GM19395 (cell line): ENCODE measurements around the gene C3orf49.
A peak's percentile ranks its signal among the peaks of the same experiment; 100 is the strongest.

Experiments used
- ATAC-seq: cut with Tn5 transposase; IDR thresholded peaks from one replicate; pipeline ENCODE4 v1.9.1; 2021; ENCODE audit warnings: mild to moderate bottlenecking, moderate library complexity; ENCODE audit not compliant: unreplicated experiment

C3orf49 gene

DNA sequence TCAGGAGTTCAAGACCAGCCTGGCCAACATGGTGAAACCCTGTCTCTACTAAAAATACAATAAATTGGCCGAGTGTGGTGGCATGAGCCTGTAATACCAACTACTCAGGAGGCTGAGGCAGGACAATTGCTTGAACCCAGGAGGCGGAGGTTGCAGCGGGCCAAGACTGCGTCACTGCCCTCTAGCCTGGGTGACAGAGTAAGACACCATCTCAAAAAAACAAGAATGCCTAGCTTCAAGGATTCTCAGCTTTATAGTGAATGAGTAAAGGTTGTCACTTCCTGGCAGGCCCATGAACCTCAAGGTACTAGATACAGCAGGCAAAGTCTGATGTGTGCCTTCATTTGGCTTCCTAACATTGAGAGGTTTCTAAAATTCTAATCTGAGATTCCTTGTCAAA lies 30.1 kb downstream of the C3orf49 start:
- no peak for ATAC-seq

DNA sequence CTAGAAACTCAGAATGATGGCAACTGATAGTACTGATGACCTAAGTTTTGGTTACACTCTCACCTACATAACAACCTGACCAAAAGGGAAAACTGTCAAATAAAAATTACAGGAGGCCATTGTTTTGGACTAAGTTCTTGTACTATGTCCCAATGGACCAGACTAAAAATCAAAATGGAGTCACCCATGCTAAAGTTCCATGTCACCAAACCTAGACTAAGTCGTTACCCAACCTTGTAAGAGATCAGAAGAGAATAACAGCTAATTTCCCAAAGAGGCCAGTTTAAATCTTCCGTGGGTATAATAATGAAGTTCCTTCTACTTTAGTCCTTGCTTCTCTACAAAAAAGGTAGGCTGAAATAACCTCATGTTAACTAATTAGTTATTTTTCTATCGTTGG lies 32.2 kb downstream of the C3orf49 start:
- no peak for ATAC-seq

DNA sequence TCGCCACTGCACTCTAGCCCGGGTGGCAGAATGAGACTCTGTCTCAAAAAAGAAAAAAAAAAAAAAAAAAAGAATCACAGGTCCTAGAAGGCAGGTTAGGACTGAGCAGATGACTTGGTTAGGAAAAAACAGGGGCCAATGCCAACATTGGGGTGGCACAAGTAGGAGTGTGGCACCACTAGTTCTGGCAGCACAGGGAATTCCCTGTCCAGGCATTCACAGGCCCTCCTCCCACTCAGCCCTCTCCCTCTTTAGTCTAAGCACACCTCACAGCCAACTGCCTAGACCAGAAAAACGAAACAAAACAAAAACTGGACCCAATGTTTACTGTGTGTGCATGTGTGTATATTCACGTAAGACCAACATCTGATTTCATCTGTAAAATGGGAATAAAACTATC lies 34.0 kb downstream of the C3orf49 start:
- ATAC-seq: no peak

DNA sequence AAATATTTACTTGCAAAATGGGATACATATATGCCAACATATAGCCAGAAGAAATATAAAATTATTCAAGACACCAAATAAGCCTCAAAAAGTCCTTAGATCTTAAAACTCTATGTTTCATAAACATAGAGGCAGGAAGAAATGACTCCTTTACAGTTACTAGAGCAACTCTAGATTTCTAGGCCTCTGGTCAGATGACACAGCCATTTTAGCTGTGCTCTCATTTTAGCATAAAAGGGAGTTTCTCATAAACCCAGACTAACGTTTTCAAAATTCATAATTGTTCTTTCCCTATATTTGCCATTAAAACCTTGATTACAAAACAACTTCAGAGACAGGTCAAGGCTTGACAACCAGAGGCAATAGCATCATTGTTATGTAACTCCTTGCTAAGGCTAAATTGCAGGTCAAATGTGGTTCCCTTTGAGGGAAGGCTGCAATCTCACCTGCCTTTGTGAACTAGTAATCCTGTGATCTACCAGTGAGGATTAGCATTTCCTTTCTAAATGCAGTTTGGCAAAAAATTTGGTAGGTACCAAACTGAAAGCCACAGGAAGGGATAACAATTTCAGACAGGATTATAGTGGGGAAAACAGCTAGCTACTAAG lies 36.3 kb downstream of the C3orf49 start:
- no peak for ATAC-seq

DNA sequence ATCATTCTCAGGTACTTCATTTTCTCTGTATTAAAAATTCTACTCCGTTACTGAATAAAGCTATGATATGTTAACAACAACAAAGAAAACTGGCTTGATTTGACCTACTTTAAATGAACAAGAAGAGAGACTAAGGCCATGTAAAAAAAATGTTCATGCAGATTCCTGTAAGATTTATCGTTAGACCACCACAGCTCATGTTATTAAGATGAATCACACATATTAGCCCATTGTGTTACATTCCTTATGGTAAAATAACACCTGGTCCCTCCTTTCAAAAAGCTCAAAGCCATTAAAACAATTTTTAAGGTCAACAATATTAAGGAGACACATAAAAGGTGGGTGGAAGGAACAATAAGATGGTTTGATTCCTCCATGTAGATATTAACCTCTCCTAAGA lies 38.2 kb downstream of the C3orf49 start:
- no peak for ATAC-seq

DNA sequence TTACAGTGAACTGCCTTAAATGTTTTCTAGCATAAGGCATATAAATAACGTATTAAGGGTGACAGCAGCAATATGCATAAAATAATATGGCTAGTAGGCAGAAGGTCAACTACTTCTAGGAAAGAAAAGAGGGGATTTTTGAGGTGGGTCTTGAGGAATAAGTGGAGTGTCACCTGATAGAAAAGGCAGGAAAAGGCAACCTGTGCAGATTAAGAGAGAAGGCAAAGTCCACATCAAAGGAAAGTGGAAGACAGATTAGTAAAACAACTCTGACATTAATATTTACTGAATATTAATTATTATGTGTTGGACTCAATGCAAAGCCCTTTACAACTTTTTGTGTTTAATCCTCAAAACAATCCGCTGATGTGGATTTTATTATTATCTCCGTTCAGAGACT lies 41.7 kb downstream of the C3orf49 start:
- ATAC-seq: no peak

DNA sequence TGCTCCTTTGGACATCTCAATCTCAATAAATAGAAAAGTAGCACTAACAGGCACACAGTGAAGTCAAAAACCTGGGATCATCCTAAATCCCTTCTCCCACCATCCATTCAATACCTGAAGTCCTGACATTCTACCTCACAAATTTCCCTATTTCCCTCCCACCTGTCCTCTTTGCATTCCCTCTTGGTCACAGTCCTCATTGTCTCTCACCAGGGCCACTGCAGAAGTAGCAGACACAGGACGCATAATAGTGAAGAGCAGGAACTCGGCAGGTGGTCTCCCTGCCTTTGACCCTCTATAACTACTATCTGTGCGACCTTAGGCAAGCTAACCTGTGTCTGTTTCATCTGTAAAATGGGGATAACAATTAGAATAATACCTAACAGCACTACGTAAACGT lies 42.2 kb downstream of the C3orf49 start:
- ATAC-seq: no peak

DNA sequence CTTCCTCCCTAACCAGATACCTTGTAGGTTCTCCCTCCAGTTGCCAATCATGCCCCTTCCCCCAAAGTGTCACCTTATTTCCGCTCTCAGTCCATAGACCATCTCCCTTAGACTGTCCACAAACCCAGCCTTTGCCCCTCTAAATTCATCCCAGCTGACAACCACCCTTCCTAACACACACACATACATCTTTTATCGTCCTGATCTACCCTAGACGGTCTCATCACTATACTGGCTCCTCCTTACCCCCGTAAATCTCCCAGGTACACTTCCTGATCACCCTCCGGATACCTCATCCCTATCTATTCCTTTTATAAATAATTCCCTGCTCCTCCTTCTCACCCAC lies 43.7 kb downstream of the C3orf49 start:
- peak; percentile 13 for ATAC-seq

DNA sequence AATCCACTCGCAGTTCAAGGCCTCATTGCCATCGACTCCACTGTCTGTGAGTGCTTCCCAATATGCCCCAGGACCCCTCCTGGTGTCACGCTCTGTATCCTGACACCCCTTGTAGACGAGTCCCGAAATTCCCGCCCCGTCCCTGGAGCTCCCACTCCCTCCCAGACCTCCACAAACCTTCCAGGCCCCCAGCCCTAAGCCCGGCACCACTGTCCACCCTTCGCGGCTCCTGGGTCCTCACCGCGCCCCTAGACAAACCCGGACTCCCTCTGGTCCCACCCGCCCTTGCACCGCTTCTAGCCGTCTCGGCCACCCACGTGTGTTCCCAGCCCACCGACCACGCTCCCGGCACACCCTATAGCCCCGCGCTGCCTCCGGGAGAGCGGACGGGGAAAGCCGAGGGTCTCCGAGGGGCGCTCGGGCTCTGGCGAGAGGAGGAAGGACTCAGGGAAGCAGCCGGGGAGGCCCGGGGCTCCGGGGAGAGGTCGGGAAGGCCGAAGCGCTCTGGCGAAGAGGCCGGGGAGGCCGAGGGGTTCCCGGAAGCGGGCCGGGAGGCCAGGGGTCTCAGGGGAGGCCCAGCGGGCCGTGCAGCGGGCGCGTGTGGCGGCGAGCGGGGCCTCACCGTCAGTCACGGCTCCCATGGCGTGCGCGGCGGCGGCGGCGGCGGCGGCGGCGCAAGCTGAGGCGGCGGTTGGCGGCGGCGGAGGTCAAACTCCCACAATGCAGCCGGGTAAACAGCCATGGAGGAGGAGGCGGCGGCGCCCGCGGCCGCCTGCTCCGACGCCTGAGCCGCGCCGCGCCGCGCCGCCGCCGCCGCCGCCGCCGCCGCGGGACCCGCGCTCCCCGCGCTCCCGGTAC lies 44.3 kb downstream of the C3orf49 start, which contains the start of the genes ATXN7 and THOC7:
Gene ATXN7 (plus strand): TSS at position 718 of the 858 bp plus-strand sequence. CDS start 48,732 bp downstream, outside the sequence.
Gene THOC7 (minus strand): TSS at position 656 of the 858 bp plus-strand sequence. CDS start 15 bp downstream, at position 641.
- ATAC-seq: peak; percentile 67

DNA sequence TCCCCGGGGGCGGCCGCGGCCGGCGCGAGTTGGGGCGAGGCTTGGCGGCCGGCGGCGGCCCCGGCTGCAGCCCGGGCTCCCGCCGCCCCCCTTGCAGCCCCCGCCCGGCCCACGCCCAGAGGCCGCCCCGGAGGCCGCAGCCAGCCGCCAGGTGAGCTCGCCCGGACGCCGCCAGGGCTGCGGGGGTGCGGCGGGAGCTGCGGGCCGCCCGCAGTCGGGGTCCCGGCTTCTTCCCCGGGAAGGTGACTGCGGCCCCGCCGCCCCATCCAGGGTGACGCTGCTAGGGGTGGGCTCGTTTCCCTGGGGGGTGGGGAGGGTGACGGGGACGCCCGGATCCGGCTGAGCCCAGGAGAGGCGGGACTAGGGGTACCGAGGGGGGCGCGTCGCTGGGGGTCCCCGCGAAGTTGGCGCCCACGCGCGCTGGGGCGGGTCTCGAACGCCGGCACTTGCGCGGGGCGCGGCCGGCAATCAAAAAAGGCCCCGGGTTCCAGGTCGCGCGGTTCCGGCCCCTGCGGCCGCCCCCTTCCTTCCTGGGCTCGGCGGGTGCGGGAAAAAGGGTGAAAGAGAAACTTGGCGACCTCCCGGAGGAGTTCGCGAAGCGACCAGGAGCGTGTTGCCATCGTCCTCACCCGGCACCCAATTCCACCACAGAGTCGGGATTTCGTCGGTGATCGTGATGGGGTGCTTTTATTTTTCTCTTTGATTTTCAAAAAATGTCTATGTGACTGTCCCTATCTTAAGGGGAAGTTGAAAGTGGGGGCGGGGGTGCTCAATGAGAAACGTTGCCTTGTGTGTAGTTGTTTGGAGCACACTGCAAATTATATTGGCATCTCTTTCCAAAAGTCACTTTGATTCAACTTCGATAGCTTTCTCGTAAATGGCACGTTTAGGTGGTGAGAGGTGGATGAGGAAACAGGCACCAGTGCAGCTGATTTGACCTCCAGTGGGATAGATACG lies 45.2 kb downstream of the C3orf49 start:
- peak; percentile 46 for ATAC-seq

DNA sequence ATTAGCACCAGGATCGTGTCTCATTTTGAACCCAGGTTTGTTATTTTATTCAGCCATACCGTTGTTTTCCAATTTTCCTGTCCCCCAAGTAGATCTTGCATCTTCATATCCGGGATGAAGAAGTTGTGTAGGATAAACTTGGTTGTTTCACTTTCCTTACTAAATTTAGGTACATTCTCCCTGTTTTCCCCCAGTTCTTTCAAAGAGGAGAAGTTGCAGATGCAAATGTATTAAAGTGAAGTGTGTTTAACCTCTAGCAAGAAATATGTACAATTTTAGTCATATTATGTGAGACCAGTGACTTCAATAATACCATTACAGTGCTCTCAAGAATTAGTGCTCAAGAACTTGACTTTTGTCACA lies 45.8 kb downstream of the C3orf49 start:
- ATAC-seq: no peak

DNA sequence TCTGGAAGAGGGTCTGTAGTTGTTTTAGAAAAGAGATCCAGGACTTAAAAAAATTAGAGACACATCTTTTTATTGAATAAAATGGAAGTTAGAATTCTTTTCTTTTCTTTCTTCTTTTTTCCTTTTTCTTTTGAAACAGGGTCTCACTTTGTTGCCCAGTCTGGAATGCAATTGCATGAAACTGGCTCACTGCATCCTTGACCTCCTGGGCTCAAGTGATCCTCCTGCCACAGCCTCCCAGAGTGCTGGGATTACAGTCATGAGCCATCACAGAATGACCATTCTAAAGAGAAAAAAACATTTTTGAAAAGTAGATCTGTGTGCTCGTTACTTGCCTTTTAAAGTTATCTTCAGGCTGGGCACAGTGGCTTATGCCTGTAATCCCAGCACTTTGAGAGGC lies 48.1 kb downstream of the C3orf49 start:
- ATAC-seq: no peak

DNA sequence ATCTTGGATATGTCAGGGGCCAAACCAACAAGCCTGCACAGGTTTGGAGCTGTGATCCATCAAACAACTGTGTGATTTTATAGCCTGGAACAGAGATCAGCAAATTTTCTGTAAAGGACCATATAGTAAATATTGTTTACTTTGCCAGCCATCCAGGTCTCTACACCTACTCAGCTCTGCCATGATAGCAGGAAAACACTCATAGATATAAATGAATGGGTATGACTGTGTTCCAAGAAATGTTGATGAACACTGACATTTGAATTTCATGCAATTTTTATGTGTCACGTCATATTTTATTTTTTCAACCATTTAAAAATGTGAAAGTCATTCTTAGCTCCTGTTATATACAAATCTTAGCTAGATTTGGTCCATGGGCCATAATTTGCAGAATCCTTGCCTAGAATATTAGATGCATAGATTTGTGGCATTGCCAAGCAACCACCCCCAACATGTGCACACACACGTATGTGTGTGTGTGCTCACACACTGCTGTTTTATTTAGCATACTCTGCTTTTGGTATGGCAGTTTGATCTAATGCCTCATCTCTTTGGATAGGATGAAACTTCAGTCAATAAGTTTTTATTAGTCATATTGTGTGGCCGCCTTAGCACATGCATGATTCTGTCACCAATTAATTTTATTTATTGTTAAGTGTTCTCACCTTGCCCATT lies 51.0 kb downstream of the C3orf49 start:
- no peak for ATAC-seq

DNA sequence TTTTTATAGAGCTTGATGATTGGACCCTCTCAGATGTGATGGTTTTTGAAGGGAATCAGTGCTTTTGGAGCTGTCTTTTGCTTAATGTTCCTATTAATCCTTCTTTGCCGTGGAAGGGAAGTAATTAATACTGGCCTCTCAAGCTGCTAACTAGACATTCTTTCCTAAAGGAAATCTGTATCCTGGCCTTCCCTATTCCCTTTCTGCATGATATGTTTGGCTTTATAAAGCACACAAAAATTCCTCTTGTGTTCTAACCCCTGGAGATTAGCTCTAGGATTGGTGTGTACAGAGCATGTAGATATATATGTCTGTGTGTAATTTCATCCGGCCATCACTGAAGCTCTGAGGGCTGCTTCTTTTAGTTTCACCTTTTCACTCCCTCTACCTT lies 51.5 kb downstream of the C3orf49 start:
- no peak for ATAC-seq

DNA sequence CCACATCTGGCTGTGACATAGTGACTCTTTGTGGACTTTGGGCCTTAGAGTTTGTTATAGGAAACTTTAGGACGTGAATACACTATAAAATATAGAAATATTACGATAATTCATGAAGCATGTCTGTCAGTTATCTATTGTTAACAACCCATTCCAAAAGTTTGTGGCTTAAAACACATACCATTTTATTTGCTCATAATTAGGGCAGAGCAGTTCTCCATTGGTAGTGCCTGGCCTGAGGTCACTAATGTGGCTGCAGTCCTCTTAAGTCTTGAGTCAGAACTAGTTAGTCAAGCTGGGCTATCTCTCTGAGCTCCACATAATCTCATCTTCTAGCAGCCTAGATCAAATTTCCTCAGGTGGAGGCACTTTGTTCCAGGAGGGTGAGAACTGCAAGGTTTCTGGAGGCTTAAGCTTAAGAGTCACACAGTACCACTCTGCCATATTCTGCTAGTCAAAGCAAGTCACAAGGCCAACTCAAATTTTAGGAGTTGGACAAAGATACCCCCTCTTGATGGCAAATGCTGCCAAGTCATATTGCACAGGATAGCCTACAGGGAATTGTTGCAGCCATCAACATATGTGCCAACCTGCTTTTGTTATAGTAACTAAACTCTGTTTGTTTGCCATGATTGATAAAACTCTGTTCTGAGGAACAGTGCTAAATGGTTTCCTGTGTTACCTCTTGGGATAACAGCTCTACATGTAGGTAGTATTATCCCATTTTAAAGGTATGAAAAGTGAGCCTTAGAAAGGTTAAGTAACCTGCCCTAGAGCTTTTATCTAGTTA lies 53.2 kb downstream of the C3orf49 start:
- ATAC-seq: no peak

DNA sequence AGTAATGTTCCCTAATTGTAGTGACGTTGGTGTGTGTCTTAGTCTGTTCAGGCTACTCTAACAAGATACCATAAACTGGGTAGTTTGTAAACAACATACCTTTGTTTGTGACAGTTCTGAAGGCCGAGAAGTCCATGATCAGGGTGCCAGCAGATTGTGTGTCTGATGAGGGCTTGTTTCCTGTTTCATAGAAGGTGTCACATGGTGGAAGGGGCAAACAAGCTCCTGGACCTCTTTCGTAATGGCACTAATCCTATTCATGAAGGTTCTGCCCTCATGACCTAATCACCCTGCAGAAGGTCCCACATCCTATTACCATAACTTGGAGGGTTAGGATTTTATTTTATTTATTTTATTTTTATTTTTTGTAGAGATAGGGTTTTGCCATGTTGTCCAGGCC lies 55.7 kb downstream of the C3orf49 start:
- ATAC-seq: no peak

DNA sequence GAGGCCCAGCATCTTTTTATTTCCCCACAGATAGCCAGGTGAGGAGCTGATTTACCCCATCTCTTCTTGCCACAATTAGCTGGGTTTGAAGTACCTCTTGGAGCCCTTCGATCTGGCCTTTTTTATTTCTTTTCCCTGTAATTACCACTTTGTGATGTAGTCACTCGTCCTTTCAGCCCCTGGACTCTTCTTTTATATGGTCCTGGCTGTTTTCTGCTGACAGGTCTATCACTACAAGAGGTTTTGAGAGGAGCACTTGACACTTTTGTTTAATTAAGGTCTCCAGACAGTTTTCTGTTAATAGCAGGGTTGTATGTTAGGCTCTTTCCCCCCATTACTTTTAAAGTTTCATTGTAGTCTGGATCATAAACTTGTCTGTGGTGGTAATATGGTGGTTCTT lies 56.4 kb downstream of the C3orf49 start:
- ATAC-seq: no peak

DNA sequence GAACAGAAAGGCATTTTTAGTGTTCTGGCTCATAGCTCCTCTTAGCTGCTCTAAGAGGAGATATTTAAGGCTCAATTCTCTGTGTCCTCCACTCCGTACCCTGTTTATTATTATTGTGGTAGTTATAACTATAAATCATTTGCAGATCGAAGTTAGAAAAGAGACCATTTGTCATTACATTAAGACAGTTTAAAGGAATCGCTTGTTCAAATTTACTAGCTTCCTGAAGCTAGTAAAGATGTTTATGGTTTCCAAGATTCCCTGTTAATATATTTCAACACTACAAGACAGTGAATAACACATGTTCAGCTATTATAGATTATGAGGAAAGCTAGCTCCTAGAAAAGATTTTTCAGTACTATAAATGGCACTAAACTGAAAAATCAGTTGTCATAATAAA lies 57.2 kb downstream of the C3orf49 start:
- ATAC-seq: no peak

DNA sequence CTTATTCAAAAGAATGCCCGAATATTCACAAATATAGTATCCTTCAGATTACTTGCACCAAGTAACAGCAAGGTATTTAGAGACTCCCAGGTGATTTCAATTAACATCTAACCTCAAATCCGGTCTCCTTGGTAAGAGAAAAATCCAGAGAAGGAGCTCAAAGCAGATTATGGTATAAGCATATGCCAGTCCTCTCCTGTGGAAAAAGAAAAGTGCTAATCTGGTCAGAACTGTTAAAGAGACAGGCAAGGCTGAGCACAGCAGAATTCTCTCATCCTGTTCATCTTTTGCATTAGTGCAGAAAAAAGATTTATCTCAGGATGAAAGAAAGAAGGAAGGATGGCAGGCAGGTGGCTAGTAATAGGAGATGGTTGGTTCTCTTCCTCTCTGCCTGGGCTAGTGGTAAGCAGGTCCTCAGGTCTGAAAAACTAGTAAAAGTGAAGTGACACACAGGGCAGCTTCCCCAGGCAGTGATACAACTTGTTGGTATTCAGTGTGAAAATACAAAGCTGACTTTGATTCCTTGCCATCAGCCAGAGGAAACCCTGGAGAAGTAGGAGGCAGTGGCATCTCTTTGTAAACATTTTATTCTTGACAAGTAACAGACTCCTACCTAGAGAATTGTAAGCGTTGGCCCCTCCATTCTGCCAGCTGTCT lies 58.8 kb downstream of the C3orf49 start:
- ATAC-seq: no peak
